ENCODE data around the gene FOSL1.

The FOSL1 gene

GRCh38 chr11:65900125-65900898 lies at the start of gene FOSL1:
TSS of gene FOSL1 (minus strand) at chr11:65900388. CDS start at chr11:65900339, 49 bp downstream.
- DNase-seq (ENCODE audit: low spot score): peak; percentile 81

- no peak for DNase-seq (ENCODE audit: low spot score)
These were observed 47.5 kb upstream of the FOSL1 start for GRCh38 chr11:65947603-65948125.

GRCh38 chr11:65947133-65947532 lies 46.9 kb upstream of the FOSL1 start:
- DNase-seq (ENCODE audit: low spot score): no peak

- DNase-seq (ENCODE audit: low spot score): no peak
These were observed 46.5 kb upstream of the FOSL1 start for GRCh38 chr11:65946655-65947054.

GRCh38 chr11:65945941-65946558 lies 45.9 kb upstream of the FOSL1 start:
- DNase-seq (ENCODE audit: low spot score): no peak

GRCh38 chr11:65945430-65945911 lies 45.3 kb upstream of the FOSL1 start, which contains the start of gene TSGA10IP:
TSS of gene TSGA10IP (plus strand) at chr11:65945480. CDS start at chr11:65945676, 196 bp downstream.
- no peak for DNase-seq (ENCODE audit: low spot score)

GRCh38 chr11:65944767-65945166 lies 44.6 kb upstream of the FOSL1 start:
- DNase-seq (ENCODE audit: low spot score): no peak

GRCh38 chr11:65944191-65944590 lies 44.0 kb upstream of the FOSL1 start:
- DNase-seq (ENCODE audit: low spot score): no peak

- DNase-seq (ENCODE audit: low spot score): no peak
These were observed 42.3 kb upstream of the FOSL1 start for GRCh38 chr11:65942531-65942930.

GRCh38 chr11:65941720-65942310 lies 41.6 kb upstream of the FOSL1 start:
- no peak for DNase-seq (ENCODE audit: low spot score)

GRCh38 chr11:65937766-65938165 lies 37.6 kb upstream of the FOSL1 start:
- DNase-seq (ENCODE audit: low spot score): no peak

GRCh38 chr11:65934014-65934413 lies 33.8 kb upstream of the FOSL1 start:
- DNase-seq (ENCODE audit: low spot score): no peak

- DNase-seq (ENCODE audit: low spot score): no peak
These were observed 32.4 kb upstream of the FOSL1 start for GRCh38 chr11:65932558-65932919.

- DNase-seq (ENCODE audit: low spot score): no peak
These were observed 31.8 kb upstream of the FOSL1 start for GRCh38 chr11:65931773-65932557.

- no peak for DNase-seq (ENCODE audit: low spot score)
These were observed 28.5 kb upstream of the FOSL1 start for GRCh38 chr11:65928667-65929066.

GRCh38 chr11:65927904-65928397 lies 27.8 kb upstream of the FOSL1 start:
- peak; percentile 85 for DNase-seq (ENCODE audit: low spot score)

- DNase-seq (ENCODE audit: low spot score): no peak
These were observed 25.2 kb upstream of the FOSL1 start for GRCh38 chr11:65925397-65925796.

GRCh38 chr11:65922565-65922964 lies 22.4 kb upstream of the FOSL1 start:
- DNase-seq (ENCODE audit: low spot score): no peak

GRCh38 chr11:65921876-65922275 lies 21.7 kb upstream of the FOSL1 start:
- DNase-seq (ENCODE audit: low spot score): no peak

GRCh38 chr11:65921033-65921555 lies 20.9 kb upstream of the FOSL1 start:
- no peak for DNase-seq (ENCODE audit: low spot score)

GRCh38 chr11:65920372-65920802 lies 20.2 kb upstream of the FOSL1 start:
- no peak for DNase-seq (ENCODE audit: low spot score)

All from NAMALWA (cell line).